Activated CD8-positive, alpha-beta memory T cell treated with anti-CD3 and anti-CD28 coated beads for 24 hours (primary cell): ENCODE results near the gene COL21A1.

Source experiments
- DNase-seq: peaks from one replicate; pipeline ENCODE4 v3.0.0-alpha.2; 2020

The COL21A1 gene

DNA sequence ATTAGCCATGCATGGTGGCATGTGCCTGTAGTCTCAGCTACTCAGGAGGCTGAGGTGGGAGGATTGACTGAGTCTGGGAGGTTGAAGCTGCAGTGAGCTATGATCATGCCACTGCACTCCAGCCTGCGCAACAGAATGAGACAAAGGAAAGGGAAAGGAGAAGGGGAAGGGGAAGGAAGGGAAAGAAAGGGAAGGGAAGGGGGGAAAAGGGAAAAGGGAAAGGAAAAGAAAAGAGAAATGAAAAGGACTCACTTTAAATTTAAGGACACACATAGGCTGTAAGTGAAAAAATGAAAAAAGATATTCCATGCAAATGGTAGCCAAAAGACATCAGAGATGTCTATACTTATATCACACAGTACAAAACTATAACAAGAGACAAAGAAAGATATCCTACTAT, 74.2 kb downstream of the COL21A1 start:
- no peak for DNase-seq

DNA sequence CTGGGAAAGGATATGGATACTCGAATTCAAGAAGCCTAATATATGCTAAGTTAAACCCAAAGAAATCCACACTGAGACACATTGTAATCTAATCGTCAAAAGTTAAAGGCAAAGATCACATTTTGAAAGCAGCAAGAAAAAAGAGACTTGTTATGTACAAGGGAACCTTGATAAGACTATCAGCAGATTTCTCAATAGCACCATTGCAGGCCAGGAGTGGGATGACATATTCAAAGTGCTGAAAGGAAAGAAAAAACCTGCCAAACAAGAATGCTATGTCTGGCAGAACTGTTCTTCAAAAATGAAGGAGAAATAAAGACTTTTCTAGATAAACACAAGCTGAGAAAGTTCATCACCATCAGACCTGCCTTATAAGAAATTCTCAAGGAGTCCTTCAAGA, 75.2 kb downstream of the COL21A1 start:
- DNase-seq: no peak

DNA sequence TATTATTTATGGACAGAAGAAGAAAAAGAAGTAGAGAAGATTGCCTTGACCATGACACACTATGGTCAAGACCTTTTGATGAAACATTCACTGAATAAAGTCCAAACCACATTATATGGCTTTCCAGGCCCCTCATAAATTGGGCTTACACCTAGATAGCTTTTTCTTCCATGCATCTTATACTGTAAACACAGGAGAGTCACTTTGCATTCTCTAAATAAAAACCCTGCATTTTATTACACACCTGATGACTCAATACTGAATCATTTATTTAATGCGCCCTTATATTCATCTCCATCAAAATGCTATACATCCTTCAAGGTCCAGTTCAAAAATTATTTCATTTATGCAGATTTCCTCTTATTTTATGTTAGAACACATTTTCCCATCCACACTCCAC, 78.0 kb downstream of the COL21A1 start:
- DNase-seq: no peak

DNA sequence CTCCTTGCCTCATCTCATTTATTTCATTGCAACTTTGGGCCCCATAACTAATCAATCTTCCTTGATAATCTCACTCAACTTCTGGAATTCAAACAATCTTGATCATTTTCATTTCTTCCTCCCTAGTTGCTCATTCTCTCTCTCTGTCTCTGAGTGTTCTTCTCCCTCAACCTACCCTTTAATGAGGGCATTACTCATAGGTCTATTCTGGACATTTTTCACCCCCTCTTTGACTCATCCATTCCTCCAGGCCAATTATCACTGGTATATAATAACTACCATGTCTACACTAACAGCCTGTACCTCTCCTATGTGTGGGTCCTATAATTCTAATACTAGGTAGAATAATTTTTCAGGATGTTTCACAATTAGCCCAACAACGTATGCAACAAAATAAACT, 78.8 kb downstream of the COL21A1 start:
- DNase-seq: no peak

DNA sequence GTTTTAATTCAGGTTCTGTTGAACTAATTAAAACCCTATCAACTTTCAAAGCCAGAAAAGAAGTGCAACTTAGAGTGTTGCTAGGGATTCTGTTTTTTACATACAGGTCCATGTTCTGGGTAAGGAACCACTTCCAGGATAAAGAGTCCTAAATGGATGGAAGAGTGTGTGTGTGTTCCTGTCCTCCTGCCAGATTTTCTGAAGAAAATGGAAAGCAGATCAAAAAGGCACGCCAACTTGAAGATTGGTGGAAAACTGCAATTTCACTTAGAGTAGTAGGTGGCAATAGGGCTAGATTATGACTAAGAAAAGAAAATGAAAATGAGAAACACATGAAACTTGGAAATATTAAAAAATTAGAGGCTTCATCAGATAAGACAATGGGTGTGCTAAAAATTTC, 85.3 kb downstream of the COL21A1 start:
- no peak for DNase-seq

DNA sequence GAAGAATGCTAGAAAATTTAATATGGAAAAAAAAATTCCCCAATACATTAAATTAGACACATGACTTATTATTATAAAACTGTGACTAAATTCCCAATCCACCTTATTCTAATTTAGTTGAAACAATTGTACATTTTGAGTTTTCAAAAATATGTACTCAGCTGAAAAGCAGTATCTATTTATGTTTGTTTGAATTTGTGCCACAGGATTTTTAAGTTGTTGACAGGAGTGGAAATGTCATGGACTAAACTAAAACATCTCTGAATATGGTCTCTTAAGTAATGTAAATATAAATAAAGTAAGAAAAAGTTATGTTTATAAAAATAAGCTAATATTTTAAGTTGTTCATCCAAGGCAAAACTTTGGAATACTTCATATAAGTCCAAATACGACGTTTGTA, 86.9 kb downstream of the COL21A1 start:
- no peak for DNase-seq

DNA sequence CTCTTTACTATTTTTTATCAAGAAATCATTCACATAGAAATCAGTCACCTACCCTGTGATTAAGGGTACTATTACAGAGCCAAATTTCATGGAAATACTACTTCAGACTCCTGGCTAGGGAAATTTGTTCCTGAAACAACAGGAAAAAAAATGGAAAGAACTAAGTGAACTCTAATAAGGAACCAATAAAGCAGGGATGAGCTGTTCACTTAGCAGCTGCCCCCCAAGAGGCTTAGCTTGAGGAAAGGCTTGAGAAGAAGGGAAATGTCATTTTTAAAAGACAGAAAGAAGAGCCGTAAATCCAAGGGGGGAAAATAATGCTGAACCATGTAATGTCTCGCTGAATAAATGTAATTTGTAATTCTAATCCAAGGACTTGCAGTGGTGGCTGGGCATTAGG, 88.8 kb downstream of the COL21A1 start:
- no peak for DNase-seq

DNA sequence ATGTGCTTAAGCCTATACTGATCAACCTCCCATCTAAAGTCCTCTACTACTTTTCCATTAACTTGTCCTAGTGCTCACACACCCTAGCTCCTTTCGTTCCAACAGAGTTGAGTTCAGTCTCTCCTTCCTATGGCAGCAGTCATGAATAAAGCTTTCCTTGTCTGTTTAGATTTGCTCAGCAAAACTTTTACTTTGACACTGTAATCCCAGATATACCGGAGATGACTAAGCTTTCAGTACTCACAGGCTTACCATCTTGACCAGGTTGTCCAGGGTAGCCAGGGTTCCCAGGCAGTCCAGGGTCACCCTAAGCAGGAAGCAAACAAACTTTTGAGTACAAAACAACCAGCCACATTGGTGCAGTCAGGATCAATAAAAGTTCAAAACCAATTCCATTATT, 90.7 kb downstream of the COL21A1 start:
- no peak for DNase-seq

DNA sequence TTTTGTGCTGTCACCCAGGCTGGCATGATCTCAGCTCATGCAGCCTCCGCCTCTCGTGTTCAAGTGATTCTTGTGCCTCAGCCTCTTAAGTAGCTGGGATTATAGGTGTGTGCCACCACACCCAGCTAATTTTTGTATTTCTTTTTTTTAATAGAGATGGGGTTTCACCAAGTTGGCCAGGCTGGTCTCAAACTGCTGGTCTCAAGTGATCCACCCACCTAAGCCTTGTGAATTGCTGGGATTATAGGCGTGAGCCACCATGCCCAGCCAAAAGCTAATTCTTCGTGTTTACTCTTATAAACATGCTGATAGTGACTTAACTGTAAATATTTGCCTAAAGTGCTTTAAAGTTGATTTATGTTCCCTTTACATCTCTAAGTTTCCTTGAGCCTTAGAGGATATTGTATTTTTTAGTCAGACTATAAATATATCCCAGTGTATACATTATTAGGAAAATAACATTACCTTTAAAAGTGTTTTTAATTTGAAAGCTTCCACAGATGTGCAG, 91.7 kb downstream of the COL21A1 start:
- no peak for DNase-seq

DNA sequence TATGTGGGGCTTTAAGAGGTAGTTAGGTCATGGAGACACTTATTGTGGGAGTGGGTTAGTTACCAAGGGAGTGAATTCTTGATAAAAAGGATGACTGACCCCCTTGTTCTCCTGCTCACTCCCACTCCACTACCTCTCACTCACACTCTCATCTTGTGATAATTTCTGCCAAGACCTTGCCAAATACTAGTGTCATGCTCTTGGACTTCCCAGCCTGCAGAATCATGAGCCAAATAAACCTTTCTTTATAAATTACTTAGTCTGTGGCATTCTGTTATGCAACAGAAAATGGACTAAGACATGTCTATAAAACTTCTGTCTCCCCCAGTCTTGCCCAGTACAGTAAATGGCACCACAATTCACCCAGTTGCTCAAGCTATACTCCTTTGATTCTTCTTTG, 93.3 kb downstream of the COL21A1 start:
- DNase-seq: no peak

DNA sequence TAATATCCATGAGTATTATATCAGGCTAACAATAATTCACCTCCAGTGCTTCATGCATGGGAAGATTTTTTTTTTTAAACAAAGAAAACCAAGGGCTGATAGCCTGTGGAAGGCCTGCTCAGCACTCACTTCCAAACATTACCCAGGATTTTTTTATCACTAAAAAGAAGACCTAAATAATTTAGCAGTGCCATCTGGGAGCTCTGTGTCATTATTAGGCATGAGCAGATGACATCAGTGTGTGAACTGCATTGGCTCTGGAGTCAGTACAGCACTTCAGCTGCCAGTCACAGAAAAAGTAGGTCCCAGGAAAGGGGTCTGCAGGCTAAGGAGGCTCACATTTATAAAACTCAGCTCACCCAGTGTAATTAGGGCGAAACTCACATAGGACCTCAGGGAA, 94.8 kb downstream of the COL21A1 start:
- DNase-seq: no peak

DNA sequence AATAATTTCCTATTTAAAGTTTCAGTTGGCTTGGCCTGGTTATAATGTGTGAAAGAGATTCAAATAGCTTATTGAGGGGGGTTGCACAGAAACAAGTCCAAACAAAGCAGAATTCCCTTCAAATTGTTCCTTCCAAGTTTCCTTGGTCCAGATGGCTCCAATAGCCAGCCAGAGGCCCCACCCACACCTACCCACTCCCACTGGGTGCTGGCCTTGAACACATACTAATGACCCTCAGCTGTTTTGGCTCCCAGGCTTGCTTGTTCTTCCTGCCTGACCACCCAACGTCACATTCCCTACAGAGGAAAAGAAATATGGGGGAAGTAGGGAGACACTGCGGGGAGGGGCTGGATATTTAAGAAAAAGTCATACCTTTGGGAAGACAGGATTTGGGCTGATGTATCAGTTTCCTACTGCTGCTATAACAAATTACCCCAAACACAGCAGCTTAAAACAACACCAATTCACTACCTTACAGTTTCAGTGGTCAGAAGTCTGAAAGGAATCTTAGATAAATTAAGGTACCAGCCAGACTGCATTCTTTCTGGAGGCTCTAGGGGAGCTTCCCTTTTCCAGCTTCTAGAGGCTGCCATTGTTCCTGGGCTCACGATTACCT, 95.7 kb downstream of the COL21A1 start:
- no peak for DNase-seq

DNA sequence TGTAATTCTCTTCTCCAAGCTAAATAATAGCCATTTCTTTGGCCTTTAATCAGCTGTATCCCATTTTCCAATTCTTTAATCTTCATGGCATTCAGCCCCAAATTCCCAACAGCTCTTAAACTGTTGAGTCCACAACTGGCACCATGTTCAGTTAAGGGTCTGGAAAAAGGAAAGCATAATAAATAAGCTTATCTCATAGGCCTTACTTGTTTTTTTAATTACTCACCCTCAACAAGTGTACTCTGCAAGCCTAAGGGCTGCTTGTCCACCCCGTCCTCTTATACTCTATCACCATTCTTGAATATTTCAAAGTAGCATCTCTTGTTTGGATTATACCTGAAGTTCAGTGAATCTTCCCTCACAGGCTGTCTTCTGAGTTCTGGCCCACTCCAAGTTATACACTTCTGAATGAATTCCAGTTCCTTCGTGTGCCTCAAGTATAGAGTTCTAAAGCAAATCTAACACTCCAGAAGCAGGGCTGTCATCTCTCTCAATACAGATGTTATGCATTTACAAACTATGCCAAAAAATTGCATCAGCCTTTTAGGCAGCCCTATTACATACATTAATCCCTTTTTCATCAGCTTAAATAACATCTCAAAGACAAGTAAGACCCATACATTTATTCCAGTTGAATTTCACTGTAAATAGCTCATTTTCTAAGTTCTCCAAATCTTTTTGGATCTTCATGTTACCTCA, 98.7 kb downstream of the COL21A1 start:
- DNase-seq: no peak

DNA sequence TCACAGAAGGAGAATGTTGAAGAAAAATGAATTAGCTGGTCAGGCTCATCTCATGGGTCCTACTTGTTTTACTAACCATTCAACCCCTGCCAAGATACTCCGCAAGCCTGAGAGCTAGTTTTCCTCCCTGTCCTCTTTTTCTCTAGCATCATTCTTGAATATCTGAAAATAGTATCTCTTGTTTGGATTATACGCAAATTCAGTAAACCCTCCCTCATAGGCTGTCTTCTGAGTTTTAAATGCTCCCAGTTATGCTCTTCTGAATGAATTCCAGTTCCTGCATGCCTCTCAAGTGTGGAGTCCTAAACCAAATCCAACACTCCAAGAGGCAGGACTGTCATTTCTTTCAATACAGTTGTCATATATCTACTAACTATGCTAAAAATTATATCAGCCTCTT, 99.6 kb downstream of the COL21A1 start:
- no peak for DNase-seq

DNA sequence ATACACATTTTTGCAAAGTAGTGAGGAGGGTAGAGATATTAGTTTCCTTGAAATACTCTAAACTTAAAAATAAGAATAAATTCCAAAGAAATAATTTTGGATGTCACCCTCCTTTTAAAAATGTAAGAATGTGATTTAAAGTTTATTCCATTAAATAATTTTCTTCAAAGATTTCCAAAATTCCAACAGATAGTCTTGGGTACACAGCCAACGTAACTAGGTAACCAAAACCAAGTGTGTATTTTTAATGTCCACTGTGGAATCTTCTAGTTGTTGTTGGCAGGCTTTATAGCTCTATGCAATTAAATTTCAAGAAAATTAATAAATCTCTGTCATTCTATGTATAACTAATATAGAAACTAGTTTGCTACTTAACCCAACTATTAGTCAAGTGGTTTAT, 101.3 kb downstream of the COL21A1 start:
- DNase-seq: no peak

DNA sequence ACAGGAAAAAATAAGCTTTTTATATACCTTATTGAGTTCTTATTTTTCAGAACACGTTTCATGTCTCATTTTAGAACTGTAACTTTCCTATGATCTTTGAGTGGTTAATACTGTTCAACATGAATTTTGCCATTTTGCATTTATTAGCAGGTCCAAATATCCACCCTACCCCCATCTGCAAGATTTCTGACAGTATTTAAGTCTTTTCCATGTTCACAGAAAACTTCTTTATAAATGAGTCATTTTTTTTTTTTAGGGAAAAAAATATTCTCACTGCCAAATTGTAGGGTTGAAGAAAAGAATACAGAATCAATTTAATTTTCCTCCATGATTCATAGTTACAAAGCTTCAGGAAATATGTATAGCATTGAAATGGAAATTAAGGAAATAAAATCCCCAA, 101.8 kb downstream of the COL21A1 start:
- DNase-seq: no peak

DNA sequence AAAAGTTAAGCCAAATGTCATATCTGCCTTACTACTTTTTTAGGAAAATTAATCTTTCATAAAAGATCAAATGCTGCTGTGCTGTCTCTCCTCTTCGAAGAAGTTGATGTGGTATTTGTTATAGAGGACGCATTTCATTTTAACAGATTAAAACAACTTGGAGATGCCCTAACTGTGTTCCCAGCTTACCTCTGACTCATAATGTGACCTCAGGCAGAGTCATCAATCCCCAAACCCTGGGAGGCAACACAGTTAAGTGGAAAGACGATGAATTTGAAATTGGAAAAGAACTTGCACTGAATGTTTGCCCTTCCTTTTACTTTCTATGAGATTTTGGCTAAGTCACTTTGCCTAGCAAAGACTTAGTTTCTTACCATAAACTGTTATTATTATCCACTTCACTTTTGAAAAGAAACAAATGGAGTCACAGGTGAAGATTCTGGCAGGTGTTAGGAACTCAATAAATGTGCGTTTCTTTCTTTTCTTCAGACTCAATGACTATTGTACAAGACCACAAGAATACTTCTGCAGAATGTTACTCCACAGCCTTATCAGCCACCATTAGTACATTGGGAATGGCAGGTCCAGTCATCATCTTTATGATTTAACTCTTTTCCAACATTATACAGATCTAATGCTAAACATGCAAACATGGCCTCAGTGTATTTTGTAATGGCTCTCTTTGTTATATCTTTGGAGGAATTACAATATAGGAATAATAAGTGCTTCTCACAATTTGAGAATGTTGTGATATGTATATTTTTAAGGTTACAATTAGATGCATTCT, 102.6 kb downstream of the COL21A1 start:
- DNase-seq: no peak

DNA sequence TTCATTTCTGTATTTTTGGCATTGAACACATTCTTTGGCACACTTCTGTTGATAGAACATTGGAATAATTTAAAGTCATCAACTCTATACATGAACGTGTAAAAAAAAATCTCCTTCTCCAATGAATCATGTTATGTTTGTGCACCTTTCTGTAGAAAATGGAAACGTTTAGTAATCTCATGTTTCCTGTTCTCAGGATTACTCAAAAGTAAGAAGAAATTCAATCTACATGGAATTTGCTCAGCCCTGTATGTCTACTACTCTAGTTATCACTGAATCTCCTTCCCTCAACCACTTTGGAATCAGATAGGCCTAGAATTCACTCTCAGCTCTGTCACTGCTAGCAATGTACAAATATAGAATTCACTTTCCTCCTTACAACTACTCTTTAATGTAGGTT, 103.6 kb downstream of the COL21A1 start:
- no peak for DNase-seq

DNA sequence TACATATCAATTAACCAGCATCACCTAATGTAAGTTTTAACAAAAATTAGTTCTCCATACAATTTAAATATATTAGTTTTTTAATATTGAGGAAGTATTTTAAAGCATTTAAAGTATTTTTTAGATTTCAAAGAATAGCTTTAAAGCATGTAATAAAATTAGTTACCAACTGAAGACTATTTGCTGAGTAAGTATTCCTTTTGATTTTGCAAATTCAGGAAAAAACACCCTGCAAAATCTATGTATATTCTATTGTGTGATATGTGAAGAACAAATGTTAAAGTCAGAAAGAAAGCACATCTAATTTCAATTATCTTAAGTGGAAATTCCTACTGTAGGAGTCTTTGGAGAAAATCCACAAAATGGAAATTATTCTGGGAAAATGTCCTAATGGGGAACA, 107.3 kb downstream of the COL21A1 start:
- DNase-seq: no peak

DNA sequence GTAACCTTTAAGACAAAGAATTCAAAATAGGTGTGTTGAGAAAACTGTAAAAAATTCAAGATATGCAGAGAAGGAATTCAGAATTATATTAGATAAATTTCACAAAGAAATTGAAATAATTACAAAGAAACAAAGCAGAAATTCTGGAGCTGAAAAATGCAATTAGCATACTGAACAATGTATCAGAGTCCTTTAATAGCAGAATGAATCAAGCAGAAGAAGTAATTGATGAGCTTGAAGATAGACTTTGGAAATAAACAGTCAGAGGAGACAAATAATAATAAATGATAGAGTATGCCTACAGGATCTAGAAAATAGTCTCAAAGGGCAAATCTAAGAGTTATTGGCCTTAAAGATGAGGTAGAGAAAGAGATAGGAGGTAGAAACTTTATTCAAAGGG, 131.7 kb downstream of the COL21A1 start:
- DNase-seq: no peak

DNA sequence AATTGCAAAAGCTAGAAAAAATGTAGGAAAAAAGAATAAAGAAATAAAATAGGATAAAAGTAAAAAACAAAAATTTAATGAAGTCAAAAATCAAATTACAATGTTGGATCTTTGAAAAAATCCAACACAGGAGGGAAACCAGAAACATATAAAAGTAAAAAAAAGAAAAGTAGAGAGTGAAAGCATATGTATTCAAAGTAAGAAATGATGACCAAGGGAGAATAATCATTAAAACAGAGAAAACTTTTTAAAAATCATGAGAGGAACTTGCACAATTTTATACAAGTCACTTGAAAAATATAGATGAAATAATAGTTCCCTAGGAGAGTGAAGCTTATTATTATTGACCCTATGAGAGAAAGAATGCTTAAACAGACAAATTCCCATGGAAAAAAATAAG, 138.2 kb downstream of the COL21A1 start:
- DNase-seq: no peak

DNA sequence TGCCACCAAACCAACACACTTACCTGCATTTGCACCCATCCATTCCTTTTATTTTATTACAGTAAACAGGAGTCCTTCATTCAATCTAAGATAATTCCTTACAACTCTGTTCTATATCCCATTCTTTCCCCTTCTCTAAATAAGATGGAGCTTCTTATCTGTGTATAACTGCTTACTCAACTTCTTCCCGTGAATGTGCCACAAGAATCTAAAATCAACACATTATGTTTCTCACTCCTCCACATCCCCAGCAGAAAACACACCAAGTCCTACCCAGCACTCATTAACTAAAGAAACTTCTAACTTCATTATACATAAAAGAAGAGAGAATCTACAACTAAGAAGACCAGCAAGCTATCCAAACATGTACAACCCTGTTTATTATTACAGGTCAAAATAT, 141.1 kb downstream of the COL21A1 start:
- DNase-seq: no peak

DNA sequence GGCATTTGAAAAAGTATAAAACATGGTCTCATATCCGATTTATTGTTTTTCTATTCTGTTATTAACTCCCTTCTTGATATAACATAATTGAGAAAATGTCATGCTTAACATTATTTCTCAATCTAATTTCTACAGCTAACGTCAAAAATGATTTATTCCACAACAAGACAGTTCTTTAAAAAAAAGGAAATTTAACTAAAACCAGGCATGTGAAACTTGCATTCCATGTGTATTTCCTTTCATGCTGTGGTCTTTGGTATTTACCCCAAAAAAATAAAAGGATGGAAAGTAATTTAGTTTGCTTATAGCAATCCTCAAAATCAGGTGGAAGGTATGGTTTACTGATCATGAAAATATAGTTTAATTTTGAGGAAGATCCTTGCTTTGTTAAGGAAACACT, 142.8 kb downstream of the COL21A1 start:
- DNase-seq: no peak

DNA sequence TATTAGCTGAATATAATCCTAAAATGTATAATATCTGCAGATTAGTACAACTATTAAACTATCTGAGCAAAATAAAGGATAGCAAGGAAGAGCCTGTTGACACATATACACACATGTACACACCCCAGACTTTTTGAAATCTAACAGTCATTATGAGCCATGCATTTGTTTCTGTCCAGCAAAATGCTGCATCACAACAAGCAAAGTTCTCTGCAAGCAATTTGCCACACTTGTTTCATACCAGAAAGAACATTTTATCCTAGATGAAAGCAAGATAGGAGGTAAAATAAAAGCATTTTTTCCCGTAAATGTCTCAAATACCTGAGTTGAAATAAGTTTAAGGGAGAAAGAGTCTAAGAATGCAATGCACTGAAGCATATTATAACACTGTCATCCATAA, 145.2 kb downstream of the COL21A1 start:
- DNase-seq: no peak
